GM18508 (cell line): ENCODE data around the gene CACNA1C.
"Not testable (repeated sequence)": the region's sequence is repeated elsewhere in the genome, so short reads cannot be mapped to it uniquely, and the experiment has no call there.

Experiments
- ATAC-seq: cut with Tn5 transposase; IDR thresholded peaks from one replicate; pipeline ENCODE4 v1.9.1; 2021; ENCODE audit warnings: moderate number of reproducible peaks; ENCODE audit not compliant: insufficient read depth, unreplicated experiment

Gene CACNA1C

GRCh38 chr12:2070440-2071045 is 17.8 kb downstream of the CACNA1C start:
- no peak for ATAC-seq

DNA sequence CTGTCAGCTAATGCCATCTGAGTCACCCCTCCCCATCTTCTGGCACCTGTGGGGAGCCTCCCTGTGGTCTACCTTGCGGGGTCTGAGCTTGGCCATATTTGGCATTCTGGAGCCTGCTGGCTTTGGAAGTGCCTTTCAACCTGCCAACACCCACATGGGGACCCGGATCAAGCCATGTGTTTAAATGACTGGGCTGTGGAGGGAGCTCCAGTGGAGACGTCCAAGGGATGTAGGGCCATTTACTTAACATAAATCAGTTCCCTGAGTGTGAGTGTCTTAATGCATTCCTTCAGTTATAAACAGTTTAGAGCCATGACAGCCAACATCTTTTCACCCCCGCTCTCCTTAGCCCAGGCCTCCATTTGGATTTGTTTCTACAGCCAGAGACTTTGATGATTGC is 22.0 kb downstream of the CACNA1C start:
- ATAC-seq, result no peak

DNA sequence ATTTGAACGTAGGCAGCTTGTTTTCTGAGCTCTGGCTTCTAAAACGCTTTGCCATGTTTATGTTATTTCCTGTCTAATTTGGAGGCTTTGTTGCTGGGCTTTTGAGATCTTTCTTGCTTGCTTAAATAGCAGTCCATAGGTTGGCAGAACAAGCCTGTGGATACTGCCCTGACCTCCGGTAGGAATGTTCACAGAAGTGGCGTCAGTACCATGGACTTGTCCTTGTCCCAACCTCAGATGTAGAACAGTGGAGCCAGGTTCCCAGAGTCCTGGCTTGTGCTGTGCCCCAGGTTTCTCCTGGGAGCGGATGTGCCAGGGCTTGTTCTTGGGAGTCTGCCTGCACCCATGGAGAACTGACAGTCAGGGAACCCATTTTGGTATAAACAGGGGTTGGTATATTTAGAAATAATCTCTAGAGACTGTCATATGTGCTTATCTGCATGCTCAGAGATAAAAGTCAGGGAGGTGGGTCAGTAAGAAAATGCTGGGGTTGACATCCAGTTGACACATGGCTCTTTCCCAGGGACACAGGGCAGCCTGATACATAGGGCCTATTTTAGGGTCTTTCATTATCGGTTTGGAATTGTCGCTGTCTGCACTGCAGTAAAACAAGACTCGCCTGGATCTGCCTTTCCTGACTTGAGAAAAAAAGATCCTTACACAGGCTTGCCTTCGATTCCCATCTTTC is 22.9 kb downstream of the CACNA1C start:
- no peak for ATAC-seq

GRCh38 chr12:2076196-2076570 is 23.4 kb downstream of the CACNA1C start:
- no peak for ATAC-seq

DNA sequence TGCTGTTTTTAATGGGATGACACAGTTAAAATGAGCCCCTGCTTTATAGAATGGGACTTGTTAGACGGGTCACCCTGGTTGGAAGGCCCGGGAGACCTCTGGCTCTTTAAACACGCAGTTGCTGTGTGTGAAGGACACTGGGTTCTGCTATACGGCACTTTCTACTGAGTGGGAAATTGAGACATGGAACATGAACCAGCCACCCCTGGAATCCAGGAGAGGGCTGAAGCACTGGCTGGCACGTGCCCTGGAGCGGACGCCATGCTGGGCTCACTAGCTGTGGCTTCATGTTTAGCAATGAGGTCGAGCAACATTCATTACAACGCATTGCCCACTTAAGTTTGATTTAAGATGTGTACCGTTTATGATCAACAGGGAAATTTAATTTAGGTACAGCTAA is 23.9 kb downstream of the CACNA1C start:
- ATAC-seq, result no peak

DNA sequence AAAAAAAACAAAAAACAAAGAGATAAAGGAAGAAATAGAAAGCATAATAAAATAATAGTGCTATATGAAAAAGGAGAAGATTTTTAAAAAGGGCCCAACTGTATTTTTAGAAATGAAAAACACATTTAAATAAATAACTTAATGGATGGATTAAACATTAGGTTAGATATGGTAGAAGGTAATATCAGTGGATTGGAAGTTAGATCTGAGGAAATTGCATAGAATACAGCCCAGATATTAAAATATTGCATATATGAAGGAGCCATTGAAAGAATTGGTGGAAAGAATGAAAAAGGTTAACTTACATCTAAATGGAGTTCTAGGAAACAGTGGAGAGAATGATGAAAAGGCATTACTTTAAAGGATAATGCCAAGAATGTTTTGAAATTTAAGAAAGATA is 27.8 kb downstream of the CACNA1C start:
- ATAC-seq, result no peak

GRCh38 chr12:2082321-2082720 is 29.5 kb downstream of the CACNA1C start:
- ATAC-seq, result no peak

DNA sequence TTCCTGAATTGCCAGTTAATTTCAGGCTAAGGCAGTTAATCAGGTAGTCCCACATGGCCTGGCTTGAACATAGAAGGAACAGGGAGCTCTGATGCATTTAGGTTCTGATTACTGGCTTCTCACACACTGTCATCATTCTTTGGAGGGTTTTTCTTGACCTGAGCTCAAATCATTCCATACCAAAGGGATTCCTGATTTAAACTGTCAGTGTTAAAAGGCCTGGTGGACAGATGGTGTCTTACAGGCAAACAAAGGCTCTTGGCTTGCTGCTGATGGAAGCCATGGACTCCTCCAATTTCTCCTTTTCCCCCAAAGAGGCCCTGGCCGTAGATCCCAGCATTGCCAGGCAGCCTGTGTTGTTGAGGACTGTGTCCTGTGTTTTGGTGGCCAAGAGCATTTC is 30.2 kb downstream of the CACNA1C start:
- ATAC-seq, result no peak

GRCh38 chr12:2083561-2083960 is 30.8 kb downstream of the CACNA1C start:
- no peak for ATAC-seq

GRCh38 chr12:2084553-2085296 is 31.9 kb downstream of the CACNA1C start:
- ATAC-seq, result no peak

DNA sequence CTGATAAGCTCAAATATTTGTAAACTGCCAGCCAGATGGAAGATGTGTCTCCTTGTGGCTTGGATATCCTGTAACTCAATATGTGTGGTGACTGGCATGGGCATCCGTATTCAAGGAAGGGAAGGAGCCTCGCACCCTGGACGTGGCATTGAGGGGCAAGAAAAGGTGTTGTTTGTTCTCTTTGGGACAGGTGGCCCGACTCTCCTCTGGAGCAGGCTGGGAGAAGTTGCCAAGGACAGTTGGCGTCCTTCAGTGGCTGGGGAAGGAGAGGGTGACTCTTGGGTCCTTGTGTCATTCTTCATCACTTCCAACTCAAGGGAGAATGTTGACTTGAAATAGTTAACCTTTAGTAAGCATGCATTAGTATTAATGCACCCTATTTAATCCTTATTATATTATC is 39.6 kb downstream of the CACNA1C start:
- no peak for ATAC-seq

GRCh38 chr12:2092890-2093289 is 40.1 kb downstream of the CACNA1C start:
- ATAC-seq, result no peak

- ATAC-seq, result no peak
Measured at GRCh38 chr12:2094597-2094996, 41.8 kb downstream of the CACNA1C start.

GRCh38 chr12:2095878-2096277 is 43.1 kb downstream of the CACNA1C start:
- ATAC-seq, result no peak

- ATAC-seq, result no peak
Measured at GRCh38 chr12:2097617-2098016, 44.8 kb downstream of the CACNA1C start.

- no peak for ATAC-seq
Measured at GRCh38 chr12:2098852-2099251, 46.1 kb downstream of the CACNA1C start.

GRCh38 chr12:2099595-2099994 is 46.8 kb downstream of the CACNA1C start:
- no peak for ATAC-seq

DNA sequence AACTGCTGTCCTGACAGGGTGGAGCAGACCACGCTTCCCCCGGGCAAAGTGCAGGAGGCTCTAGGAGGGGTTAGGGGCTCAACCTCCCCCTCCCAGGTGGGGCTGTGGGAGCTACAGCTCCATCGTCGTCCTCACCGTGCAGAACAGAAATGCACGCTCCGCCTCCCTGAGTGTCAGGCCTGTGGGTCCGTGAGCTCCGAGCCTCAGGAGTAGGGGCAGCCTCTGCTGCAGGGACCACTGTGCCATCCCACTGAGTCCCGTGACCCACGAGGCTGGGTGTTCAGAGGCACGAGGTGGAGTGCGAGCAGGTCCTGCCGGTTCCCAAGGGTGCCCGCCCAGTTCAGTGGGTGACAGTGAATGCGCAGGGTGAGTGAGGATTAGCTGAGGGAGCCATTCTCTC is 48.6 kb downstream of the CACNA1C start:
- no peak for ATAC-seq

- no peak for ATAC-seq
Measured at GRCh38 chr12:2101771-2102170, 49.0 kb downstream of the CACNA1C start.

DNA sequence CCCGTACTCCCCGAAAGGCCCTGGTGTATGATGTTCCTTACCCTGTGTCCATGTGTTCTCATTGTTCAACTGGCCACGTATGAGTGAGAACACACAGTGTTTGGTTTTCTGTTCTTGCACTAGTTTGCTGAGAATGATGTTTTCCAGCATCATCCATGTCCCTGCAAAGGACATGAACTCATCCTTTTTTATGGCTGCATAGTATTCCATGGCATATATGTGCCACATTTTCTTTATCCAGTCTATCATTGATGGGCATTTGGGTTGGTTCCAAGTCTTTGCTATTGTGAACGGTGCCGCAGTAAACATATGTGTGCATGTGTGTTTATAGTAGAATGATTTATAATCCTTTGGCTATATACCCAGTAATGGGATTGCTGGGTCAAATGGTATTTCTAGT is 49.9 kb downstream of the CACNA1C start:
- not testable (repeated sequence) for ATAC-seq

DNA sequence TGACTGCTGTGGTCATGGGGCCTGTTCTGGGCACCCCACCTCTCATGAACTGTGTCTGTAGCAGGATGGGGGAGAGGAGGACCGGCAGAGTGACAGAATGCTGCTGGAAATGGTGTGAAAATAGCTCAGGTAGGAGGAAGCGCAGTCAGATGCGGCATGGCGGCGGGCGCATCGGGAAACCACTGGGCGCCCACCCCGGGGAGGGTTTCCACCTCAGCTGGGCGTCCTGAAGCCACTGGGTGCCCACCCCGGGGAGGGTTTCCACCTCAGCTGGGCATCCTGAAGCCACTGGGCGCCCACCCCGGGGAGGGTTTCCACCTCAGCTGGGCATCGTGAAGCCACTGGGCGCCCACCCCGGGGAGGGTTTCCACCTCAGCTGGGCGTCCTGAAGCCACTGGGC is 52.6 kb downstream of the CACNA1C start:
- ATAC-seq, result not testable (repeated sequence)

- ATAC-seq, result no peak
Measured at GRCh38 chr12:2108166-2108565, 55.4 kb downstream of the CACNA1C start.
